ENCODE data around the gene STK17B. TPM values are rescaled to one million over a fixed set of nuclear protein-coding genes. Genes with fewer than 3 reads are reported as not detected.

The STK17B gene
- total RNA-seq, 4 donors from 2014 or later, result 6.9 to 24.2 (median 9.4) TPM

DNA sequence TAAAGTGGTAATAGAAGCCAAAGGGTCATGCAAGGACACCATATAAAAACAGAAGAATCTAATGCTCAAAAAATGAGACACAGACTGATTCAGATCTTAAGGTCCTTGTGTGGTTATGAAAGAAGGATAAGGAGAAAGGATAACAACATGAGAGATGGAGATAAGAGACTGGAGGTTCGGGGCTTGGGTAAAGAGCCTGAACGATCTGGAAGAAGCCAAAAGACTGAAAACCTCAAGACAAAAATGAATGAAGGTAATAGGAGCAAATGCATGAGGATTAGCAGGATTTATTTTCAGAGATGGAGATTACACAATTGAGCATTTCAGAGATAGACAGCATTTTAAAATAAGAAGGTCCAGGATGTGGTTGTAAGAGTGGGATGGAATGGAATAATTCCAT is 26.1 kb downstream of the STK17B start:
- intact Hi-C loops (cut with DNase I), result no loop called here
- H3K9me3 ChIP-seq, result no peaks in the 10 kb centered on the region
- no peak overlapping the region for H3K4me3 ChIP-seq
- peaks cover 0 to 28% (median 5%) of the 10 kb centered on the region in 4 donors for H3K36me3 ChIP-seq
- H3K27ac ChIP-seq (replicated peaks in 1 of 4), result no peak overlapping the region
- TF ChIP-seq POLR2AphosphoS5 (IDR thresholded peaks at IDR 0.05) (no peak), POLR2A (IDR thresholded peaks at IDR 0.05; ENCODE audit: low read depth) (no peak), CTCF (IDR thresholded peaks at IDR 0.05) (no peak), EP300 (IDR thresholded peaks at IDR 0.05) (no peak)
- WGBS, result 94% methylated on average over 2 of the region's 2 CpGs
- H3K27me3 ChIP-seq, result no peaks in the 10 kb centered on the region
- no peaks in the 10 kb centered on the region for H3K4me1 ChIP-seq
- no peak for DNase-seq (ENCODE audit: extremely low spot score)

- no peak overlapping the region for H3K4me3 ChIP-seq
- no peak for DNase-seq (ENCODE audit: extremely low spot score)
- no peaks in the 10 kb centered on the region for H3K4me1 ChIP-seq
- no peaks in the 10 kb centered on the region for H3K9me3 ChIP-seq
- no peaks in the 10 kb centered on the region for H3K27me3 ChIP-seq
- H3K36me3 ChIP-seq, result peaks cover 0 to 33% (median 7%) of the 10 kb centered on the region in 4 donors
- 84% methylated on average over 5 of the region's 5 CpGs for WGBS
- no peak overlapping the region for H3K27ac ChIP-seq (replicated peaks in 1 of 4)
- TF ChIP-seq POLR2AphosphoS5 (IDR thresholded peaks at IDR 0.05), result no peak
- TF ChIP-seq EP300 (IDR thresholded peaks at IDR 0.05), result no peak
- no peak for TF ChIP-seq CTCF (IDR thresholded peaks at IDR 0.05)
- no peak for TF ChIP-seq POLR2A (IDR thresholded peaks at IDR 0.05; ENCODE audit: low read depth)
- intact Hi-C loops (cut with DNase I), result no loop called here
These were observed 26.8 kb downstream of the STK17B start for GRCh38 chr2:196144513-196145126.

DNA sequence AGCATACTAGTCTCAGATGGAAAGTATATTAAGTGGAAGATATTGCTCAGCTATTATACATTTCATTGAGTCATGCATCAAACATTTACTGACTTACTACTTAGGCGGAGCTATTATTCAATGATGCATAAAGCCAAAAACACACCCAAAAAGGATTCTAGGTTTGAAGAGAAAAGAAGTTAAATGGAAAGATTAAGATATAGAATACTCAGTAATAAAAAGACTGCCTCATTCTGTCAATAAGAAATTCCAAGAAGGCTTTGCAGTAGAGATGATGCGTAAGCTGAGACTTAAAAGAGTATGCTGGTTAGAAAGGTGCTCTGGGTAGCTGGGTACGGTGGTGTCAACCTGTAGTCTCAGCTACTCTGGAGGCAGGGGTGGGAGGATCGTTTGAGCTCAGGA is 27.6 kb downstream of the STK17B start:
- intact Hi-C loops (cut with DNase I), result no loop called here
- Histone ChIP-seq H3K36me3 (peaks cover 0 to 42% (median 11%) of the 10 kb centered on the region in 4 donors), H3K27me3 (no peaks in the 10 kb centered on the region), H3K27ac (replicated peaks in 1 of 4) (no peak overlapping the region), H3K4me3 (no peak overlapping the region), H3K9me3 (no peaks in the 10 kb centered on the region), H3K4me1 (no peaks in the 10 kb centered on the region)
- 97% methylated on average over 4 of the region's 4 CpGs for WGBS
- no peak for DNase-seq (ENCODE audit: extremely low spot score)
- TF ChIP-seq POLR2AphosphoS5 (IDR thresholded peaks at IDR 0.05), result no peak
- no peak for TF ChIP-seq EP300 (IDR thresholded peaks at IDR 0.05)
- no peak for TF ChIP-seq POLR2A (IDR thresholded peaks at IDR 0.05; ENCODE audit: low read depth)
- no peak for TF ChIP-seq CTCF (IDR thresholded peaks at IDR 0.05)

DNA sequence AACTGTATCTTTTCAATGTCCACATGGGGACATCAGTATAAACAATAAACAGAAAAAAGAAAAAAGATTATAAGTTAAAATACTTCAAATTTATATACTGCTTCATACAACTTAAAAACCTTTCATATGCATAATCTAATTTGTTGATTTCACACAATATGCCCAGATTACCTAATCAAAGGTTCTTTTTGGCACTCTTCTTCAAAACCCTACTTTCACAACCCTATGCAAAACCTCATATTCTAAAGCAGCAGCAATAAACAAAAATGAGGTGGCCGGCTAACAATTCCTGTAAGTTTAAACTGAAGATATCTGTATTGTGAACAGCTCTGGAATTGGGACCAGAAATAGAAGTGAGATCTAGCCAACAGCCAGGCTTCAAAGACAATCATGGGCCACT is 28.6 kb downstream of the STK17B start:
- DNase-seq (ENCODE audit: extremely low spot score), result no peak
- peaks cover 0 to 46% (median 15%) of the 10 kb centered on the region in 4 donors for H3K36me3 ChIP-seq
- no peaks in the 10 kb centered on the region for H3K4me1 ChIP-seq
- intact Hi-C loops (cut with DNase I), result no loop called here
- no peaks in the 10 kb centered on the region for H3K9me3 ChIP-seq
- H3K27me3 ChIP-seq, result no peaks in the 10 kb centered on the region
- TF ChIP-seq EP300 (IDR thresholded peaks at IDR 0.05) (no peak), POLR2AphosphoS5 (IDR thresholded peaks at IDR 0.05) (no peak), CTCF (IDR thresholded peaks at IDR 0.05) (no peak), POLR2A (IDR thresholded peaks at IDR 0.05; ENCODE audit: low read depth) (no peak)
- 85% methylated on average over 1 of the region's 1 CpG for WGBS
- no peak overlapping the region for H3K4me3 ChIP-seq
- H3K27ac ChIP-seq (replicated peaks in 1 of 4), result no peak overlapping the region

GRCh38 chr2:196140213-196140612 is 31.2 kb downstream of the STK17B start:
- Histone ChIP-seq H3K4me1 (no peaks in the 10 kb centered on the region), H3K4me3 (no peak overlapping the region), H3K36me3 (peaks cover 0 to 52% (median 20%) of the 10 kb centered on the region in 4 donors), H3K27me3 (no peaks in the 10 kb centered on the region), H3K9me3 (no peaks in the 10 kb centered on the region), H3K27ac (replicated peaks in 1 of 4) (no peak overlapping the region)
- intact Hi-C loops (cut with DNase I), result no loop called here
- DNase-seq (ENCODE audit: extremely low spot score), result no peak
- no peak for TF ChIP-seq EP300 (IDR thresholded peaks at IDR 0.05)
- no peak for TF ChIP-seq CTCF (IDR thresholded peaks at IDR 0.05)
- TF ChIP-seq POLR2A (IDR thresholded peaks at IDR 0.05; ENCODE audit: low read depth), result no peak
- TF ChIP-seq POLR2AphosphoS5 (IDR thresholded peaks at IDR 0.05), result no peak
